NCI-H1436 treated with DMSO at 0.1 percent for 48 hours (cell line): ENCODE results near the gene SCNN1G.
A peak's percentile ranks its signal among the peaks of the same experiment; 100 is the strongest.

ENCODE experiments used
- DNase-seq: peaks from one replicate; lab custom pipeline; 2025; lab: John Stamatoyannopoulos, UW

SCNN1G gene

DNA sequence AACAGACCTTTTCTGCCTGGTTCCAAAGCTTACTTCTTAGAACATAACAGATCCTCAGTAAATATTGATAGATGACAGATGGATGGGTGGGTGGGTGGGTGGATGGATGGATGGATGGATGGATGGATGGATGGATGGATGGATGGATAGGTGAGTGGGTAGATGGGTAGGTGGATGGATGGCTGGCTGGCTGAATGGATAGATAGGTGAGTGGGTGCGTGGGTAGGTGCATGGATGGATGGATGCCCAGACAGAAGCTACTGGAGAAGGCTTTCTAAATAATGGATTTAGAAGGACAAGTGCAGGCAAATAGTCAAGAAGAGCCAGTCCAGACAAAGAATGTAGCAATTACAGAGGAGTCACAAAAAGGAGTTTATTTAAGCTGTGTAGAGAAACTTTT, 19.6 kb downstream of the SCNN1G start:
- DNase-seq: no peak

DNA sequence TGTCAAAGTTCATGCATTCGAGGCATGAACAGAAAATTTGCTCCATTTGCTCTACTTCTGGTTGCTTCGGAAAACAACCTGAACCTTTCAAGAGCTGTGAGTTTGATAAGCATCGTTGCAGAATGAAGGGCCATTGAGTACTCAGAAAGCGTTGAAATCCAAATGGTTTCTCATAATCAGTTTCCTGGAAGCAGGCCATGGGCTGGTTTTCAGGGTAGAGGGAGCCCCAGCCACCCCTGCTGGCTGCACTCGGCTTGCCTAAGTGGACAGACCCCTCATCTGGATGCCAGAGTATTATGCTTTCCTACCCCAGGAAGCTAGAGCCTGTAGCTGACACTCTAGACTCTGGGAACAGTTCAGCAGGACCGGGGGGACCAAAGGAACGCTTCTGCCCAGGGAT, 24.4 kb downstream of the SCNN1G start:
- no peak for DNase-seq

DNA sequence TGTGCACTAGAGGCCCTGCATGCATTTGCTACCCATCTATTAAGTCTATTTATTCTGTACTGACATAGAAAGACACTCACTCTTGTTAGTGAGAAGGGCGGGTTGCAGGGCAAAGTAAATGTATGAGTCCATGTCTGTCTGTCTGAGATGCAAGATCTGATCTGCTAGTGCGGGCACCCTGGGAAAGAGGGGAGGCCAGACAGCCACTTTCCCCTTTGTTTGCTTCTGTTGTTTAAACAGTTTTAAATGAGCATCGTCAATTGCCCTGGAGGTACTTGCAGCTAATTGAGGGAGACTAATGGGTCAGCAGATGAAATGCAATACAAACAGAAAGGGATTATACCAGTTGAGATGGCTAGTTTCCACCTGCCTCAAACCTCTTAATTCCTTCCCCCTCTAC, 24.9 kb downstream of the SCNN1G start:
- DNase-seq: peak; percentile 81

DNA sequence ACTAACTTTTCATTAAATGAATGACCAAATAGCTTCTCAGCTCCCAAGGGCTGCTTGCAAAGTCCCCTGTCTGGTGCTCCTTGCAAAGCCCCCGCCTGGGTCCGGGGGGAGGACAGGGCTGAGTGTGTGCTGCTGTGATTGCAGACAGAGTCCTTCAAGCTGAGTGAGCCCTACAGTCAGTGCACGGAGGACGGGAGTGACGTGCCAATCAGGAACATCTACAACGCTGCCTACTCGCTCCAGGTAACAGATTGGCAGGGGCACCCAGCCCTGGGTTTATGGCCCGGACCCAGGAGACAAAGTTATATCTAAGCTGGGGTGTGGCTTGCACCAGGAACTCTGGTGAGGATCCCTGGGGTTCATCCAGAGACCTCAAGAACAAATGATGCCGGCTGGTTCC, 27.1 kb downstream of the SCNN1G start:
- no peak for DNase-seq

DNA sequence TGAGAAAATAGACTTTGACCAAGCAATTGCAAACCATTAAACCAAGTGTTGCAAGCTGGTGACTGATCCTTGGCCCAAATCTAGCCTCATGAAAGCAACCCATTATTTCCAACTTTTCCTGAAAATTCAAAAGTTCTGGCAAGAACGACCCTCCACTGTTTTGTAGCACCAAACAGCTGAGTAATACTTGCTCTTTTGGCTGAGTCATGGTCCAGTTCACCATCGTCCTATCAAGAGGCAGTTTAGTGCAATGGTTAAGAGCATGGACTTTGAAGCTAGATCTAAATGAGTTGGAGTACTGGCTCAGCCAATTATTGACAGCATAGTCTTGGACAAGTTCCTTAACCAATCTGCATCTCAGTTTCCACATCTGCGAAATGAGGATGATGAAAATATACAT, 31.3 kb downstream of the SCNN1G start:
- DNase-seq: no peak

DNA sequence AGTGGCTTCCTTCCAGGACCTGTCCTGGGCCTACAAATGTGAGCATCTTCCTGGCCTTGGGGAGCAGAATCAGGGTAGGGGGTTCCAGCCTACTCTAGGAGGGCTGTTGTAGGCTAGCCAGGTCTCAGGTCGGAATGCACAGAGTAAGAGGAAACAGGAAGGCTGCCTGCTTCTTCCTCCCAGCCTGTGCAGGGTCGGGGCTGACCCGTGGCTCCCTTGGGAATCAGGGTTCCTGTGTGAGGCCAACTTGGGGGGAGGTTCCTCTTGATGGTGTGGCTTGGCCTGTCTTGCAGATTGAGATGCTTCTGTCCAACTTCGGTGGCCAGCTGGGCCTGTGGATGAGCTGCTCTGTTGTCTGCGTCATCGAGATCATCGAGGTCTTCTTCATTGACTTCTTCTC, 32.3 kb downstream of the SCNN1G start:
- DNase-seq: no peak

DNA sequence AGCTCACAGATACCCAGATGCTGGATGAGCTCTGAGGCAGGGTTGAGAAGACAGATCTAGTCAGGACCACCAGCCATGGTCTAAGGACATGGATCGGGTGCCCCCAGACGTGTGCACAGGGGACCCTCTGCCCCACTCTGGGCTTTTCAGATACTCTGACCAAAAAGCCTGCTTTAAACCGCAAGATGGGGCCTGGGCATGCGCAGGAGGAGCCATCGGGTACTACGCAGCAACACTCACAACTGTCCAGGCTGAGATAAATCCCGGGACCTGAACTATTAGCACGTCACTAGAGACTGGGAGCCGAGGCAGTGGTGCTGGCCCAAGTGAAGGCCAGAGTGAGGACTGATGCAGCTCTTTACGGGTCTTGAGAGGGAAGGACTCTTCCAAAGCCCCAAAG, 32.9 kb downstream of the SCNN1G start:
- DNase-seq: no peak

DNA sequence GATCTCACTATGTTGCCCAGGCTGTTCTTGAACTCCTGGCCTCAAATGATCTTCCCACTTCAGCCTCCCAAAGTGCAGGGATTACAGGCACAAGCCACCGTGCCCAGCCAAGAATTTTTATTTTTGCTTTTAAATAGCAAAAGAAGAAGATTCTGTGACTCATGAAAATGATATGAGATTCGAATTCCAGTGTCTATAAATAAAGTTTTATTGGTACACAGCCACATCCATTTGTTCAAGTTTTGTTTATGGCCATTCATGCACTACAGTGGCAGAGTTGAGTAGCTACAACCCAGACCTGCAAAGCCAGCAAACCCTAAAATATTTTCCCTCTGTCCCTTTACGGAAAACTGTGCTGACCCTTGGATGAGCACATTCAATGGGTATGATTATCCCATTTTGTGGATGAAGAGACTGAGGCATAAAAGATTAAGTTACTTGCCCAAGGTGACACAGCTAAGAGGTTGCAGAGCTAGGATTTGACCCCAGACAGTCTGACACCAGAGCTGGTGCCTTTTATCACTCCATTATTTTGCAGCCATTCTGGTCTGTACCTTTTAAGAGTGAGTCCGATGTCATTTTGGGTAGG, 34.2 kb downstream of the SCNN1G start:
- DNase-seq: no peak

DNA sequence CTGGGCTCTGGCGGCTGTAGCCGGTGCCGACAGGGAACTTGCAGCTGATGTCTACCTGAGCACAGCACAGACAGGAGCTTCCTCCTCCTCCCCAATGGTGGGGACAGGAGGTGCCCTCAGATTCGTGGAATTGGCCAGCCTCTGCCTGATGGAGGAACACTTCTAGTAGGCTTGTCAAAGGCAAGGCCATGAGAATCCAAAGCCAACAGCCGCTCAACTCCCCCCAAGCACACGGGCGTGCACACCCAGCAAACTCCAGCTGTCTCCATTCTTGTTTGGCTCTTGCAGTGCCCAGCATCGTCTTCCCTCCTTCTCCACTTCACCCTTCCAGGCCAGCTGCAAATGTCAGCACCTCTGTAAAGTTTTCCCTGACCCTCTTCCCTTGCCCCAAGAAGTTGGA, 35.1 kb downstream of the SCNN1G start:
- no peak for DNase-seq

DNA sequence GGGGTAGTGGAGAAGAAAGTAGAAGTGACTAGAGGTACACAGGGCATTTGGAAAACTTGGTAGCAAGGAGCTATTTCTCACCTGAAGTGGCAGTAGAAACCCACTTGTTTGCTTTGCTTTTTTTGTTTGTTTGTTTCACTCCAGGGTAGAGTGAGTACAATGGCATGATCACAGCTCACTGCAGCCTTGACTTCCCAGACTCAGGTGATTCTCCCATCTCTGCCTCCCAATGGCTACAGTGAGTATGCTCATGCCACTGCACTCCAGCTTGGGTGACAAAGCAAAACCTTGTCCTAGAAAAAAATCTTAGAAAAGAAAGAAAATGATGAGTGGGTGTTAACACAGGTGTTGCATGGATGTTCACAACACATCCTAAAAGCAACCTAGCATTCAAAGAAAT, 40.4 kb downstream of the SCNN1G start:
- DNase-seq: no peak

DNA sequence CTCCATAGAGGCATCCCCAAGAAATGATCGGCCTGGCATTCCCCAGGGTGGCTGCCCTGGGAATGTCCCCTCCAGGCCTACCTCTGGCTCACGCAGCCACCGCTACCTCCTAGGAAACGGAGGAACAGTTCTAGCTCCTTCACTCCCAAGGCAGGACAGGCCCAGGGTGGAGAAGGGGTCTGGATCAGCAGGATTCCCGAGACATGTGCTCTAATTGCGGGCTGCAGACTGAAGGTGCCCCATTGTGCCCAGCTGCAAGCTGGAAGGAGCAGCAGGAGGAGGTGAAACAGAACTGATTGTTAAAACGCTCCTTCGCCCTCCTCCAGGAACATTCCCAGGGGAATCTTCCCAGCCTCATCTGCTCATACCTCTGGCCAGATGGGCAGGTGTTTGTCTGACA, 40.8 kb downstream of the SCNN1G start:
- no peak for DNase-seq

DNA sequence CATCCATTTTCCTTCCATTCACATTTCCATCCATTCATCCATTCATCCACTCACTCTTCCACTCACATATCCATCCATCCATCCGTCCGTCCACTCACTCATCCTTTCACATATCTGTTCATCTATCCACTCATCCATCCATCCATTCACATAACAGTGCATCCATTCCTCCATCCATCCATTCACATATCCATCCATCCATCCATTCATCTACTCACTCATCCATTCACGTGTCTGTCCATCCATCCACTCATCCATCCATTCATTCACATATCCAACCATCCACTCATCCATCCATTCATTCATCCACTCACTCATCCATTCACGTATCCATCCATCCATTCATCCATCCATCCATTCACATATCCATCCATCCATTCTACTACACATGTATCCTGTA, 42.6 kb downstream of the SCNN1G start:
- no peak for DNase-seq

DNA sequence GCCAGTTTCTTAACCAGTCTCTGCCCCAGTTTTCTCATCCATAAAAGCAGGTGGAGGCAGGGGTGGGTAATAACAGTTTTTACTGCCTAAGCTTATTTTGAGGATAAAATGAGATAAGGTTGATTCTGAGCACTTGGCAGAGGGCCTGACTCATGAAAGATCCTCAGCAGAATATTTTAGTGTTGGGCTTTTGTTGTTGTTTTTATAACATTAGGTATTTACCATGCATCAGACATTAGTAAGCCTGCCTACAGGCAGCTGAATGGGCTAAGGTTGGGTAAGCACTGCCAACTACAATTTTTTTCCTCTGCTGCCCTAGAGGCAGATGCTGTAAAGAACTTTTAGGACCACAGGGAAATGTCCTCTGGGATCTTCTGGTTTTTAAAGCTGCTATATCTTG, 43.1 kb downstream of the SCNN1G start:
- no peak for DNase-seq

DNA sequence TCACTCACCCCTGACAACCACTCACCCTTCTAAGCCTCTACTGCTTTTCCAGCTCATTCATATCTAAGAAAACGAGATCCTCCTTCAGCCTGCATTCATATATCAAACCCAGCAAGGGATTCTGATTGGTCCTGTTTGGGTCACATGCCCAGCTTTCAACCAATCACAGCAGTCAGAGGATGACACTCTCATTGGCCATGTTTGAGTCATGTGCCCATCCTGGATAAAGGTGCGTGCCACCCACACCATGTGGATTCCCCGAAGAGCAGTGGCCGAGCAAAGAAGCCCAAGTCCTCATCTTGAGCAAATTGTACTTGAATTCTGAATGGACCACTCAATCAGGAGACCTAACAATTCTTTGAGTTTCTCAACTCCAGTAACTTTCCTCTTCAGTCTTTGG, 45.0 kb downstream of the SCNN1G start:
- no peak for DNase-seq

DNA sequence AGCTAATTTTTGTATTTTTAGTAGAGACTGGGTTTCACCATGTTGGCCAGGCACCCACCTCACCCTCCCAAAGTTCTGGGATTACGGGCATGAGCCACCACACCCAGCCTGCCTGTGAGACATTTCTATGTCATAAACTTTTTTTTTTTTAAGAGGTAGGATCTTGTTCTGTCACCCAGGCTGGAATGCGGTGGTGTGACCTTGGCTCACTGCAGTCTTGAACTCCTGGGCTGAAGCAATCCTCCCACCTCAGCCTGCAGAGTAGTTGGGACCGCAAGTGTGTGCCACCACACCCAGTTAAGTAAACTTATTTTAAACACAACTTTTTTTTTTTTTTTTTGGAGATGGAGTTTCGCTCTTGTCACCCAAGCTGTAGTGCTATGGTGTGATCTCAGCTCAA, 47.2 kb downstream of the SCNN1G start:
- DNase-seq: no peak

DNA sequence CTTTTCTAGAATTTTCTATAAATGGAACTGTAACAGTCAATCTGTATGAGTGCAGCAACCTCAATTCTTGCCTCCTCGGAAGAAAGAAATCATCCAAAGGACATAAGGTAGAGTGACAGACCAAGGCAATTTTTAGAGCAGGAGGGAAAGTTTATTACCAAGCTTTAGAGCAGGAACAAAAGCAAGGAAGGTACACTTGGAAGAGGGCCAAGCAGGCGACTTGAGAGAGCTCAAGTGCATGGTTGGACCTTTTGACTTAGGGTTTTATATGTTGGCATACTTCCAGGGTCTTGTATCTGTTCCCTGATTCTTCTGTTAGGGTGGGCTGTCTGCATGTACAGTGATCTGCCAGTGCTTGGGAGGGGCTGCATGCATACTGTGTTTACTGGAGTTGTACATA, 50.3 kb downstream of the SCNN1G start:
- DNase-seq: no peak

DNA sequence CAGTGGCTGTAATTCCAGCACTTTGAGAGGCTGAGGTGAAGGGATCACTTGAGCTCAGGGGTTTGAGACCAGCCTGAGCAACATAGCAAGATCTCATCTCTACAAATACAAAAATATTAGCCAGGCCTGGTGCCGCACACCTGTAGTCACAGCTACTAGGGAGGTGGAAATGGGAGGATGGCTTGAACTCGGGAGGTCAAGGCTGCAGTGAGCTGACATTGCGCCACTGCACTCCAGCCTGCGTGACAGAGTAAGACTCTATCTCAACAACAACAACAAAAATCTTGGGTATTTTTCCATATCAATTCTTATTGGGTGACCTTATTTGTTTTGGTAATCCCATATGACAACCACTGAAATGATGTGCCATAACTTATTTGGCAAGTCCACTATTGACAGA, 52.6 kb downstream of the SCNN1G start:
- no peak for DNase-seq

DNA sequence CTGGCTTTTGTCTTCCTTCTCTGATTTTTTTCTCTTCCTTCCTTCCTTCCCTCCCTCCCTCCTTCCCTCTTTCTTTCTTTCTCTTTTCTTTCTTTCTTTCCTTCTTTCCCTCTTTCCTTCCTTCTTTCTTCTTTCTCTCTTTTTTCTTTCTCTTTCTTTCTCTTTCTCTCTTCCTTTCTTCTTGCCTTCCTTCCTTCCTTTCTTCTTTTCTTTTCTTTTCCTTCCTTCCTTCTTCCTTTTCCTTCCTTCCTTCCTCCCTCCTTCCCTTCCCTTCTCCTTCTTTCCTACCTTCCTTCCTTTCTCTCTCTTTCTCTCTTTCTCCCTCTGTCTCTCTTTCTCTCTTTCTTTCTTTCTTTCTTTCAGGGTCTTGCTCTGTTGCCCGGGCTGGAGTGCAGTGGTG, 54.4 kb downstream of the SCNN1G start:
- DNase-seq: no peak

DNA sequence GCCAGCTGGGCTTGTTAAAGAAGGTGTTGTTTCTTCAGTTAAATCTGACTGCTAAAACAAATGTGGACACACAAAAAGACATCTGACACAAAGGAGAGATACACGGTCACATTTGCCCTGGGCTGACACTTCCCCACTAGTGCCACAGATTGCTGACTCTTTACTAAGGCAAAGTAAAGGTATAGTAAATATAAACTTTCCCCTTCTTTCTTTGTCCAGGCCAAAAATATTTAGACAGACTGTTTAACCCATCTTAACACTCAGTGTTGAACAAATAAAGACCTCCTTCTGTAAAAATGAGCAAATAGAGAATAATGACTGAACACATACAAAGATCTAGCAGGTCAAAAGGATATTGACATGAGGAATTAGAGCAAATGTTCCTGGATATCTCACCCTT, 58.4 kb downstream of the SCNN1G start:
- DNase-seq: no peak

DNA sequence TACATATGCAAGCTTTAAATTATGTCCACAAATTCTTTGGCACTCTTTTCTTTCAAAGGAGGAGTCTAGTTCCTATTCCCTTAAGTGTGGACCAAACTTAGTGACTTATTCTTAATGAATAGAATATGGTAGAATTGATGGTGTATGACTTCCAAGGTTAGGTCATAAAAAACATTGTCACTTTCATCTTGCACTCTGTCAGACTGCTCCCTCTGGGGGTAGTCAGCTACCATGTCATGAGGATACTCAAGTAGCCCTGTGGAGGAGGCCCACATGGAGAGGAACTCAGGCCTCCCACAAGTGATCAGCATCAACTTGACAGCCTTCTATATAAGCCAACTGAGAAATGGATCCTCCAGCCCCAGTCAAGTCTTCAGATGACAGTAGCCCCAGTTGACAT, 61.6 kb downstream of the SCNN1G start:
- DNase-seq: no peak

DNA sequence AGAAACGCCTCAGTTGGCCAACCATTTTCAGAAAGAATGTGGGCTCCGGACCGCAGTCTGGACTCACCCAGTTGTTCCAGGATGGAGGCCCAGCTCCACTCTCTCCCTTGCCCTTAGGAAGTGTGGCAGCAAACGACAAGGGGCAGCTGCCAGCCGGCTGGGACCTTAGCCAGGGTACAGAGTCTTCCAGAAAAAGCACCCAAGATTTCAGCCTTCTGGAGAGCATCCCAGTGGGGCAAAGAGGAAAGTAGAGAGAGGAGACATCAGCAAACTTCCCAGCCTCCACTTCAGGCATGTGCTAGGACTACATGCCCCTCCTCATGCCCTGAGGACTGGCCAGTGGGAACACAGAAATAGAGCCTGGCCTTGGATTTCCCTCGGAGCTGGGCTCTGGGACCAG, 62.7 kb downstream of the SCNN1G start:
- DNase-seq: no peak

DNA sequence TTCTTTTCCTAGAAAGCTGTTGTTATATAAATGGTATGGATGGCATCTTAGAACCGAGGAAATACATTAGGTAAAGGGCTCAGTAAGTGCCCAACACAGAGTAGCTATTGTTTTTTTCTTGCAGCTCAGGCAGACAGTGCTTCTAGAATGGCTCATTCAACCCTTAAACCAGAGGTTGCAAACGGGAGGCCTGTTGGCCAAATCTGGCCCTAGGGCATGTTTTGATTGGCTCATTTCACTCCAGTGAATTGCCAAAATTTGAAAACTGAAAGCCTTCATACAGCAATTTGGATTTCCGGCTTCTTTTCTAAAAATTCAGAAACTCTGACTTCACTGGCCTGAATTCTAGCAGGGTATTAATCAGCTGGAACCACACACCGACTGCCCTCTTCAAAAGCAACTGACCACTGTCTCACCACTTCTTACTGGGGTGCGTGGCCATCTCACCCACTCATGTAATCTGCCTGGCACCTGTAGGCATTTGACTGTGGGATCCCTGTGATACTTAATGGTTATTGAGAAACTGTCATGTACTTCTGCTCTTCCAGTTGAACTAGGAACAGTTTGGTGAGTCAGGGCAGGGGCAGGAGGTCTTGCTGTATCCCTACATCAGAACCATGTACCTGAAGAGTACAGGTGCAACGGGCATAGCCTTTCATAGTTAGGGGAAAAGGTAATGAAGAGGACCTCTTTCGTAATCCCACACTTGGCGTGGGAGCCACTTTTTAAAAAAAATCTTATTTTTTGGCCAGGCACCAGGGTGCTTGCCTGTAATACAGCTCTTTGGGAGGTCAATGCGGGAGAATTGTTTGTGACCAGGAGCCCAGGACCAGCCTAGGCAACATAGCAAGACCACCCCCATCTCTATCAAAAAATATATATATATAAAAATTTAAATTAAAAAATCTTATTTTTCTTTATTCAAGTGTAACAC, 66.0 kb downstream of the SCNN1G start:
- no peak for DNase-seq

DNA sequence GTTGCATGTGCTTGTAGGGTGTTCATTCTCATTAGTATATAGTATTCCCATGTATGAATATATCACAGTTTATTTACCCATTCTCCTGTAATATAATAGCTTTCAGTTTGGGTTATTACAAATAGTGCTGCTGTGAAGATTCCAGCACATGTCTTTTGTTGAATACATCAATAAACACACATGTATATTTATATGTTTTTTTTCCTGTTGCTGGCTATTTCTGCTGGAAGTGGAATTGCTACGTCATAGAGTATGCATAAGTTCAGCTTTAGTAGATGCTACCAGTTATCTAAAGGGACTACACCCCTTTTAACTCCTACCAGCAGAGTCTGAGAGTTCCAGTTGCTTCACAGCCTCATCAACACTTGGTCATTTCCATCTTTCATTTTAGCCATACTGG, 67.3 kb downstream of the SCNN1G start:
- no peak for DNase-seq

DNA sequence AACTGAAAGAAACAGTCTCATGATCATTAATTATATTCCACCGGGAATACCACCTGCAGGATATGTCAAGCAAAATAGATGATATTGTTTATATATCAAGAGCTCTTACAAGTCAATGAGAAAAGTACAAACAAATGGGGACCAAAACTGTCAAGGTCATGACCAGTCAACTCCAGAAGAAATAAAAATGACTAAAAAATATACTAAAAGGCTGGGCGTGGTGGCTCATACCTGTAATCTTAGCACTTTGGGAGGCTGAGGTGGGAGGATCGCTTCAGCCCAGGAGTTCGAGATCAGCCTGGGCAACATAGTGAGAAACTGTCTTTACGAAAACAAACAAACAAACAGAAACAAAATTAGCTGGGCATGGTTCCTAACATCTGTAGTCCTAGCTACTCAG, 69.8 kb downstream of the SCNN1G start:
- DNase-seq: no peak
